Calu3 (cell line): ENCODE measurements around the gene DPP6. TPM values are rescaled to one million over a fixed set of nuclear protein-coding genes. Genes with fewer than 3 reads are reported as not detected.

Source experiments
- BruUV-seq: library from RNA; stranded (reverse); fragments of 400-500 nt; replicated peaks from 2 replicates; lab custom pipeline; 2021; lab: Mats Ljungman, UMichigan
- CTCF ChIA-PET: fragments of 300-600 bp; sonication (Branson Sonifier 250); formaldehyde crosslinking; loops from one replicate; lab custom pipeline; 2022; ENCODE audit warnings: antibody characterized with exemption; lab: Charles Lee
- DNase-seq: peaks from one replicate; pipeline ENCODE4 v3.0.0; 2022
- H3K27ac Mint-ChIP-seq: one replicate; pipeline ENCODE4 v1.8.0; 2022; ENCODE audit warnings: mixed read lengths; ENCODE audit not compliant: unreplicated experiment
- H3K27me3 Mint-ChIP-seq: one replicate; pipeline ENCODE4 v1.8.0; 2022; ENCODE audit warnings: mixed read lengths; ENCODE audit not compliant: unreplicated experiment
- H3K36me3 Mint-ChIP-seq: one replicate; pipeline ENCODE4 v1.8.0; 2022; ENCODE audit warnings: mild to moderate bottlenecking, moderate library complexity, mixed read lengths; ENCODE audit not compliant: insufficient read depth, unreplicated experiment
- H3K4me1 Mint-ChIP-seq: one replicate; pipeline ENCODE4 v1.8.0; 2022; ENCODE audit warnings: mild to moderate bottlenecking, low read depth, mixed read lengths; ENCODE audit not compliant: unreplicated experiment
- H3K4me3 Mint-ChIP-seq: one replicate; pipeline ENCODE4 v1.8.0; 2022; ENCODE audit warnings: mild to moderate bottlenecking, low read depth, moderate library complexity, mixed read lengths; ENCODE audit not compliant: unreplicated experiment
- H3K9me3 Mint-ChIP-seq: one replicate; pipeline ENCODE4 v1.8.0; 2022; ENCODE audit warnings: low read depth, mixed read lengths; ENCODE audit not compliant: unreplicated experiment
- intact Hi-C: fragments of 100-400 bp; cut with micrococcal nuclease; formaldehyde crosslinking; loops from one replicate; pipeline ENCODE4 v1.10.0; 2022; ENCODE audit not compliant: unreplicated experiment
- total RNA-seq: library from RNA; stranded (reverse); gene quantifications from 2 replicates; pipeline ENCODE4 v1.2.3, GENCODE V29; 2022
- TF ChIP-seq, protein P1 (sequence below): fragments of 200-600 bp; IDR thresholded peaks from one replicate; pipeline ENCODE4 v1.8.0; 2022; ENCODE audit warnings: antibody characterized with exemption; ENCODE audit not compliant: unreplicated experiment

DPP6 gene
- total RNA-seq, 1 experiment from 2014 or later, result not detected

DNA sequence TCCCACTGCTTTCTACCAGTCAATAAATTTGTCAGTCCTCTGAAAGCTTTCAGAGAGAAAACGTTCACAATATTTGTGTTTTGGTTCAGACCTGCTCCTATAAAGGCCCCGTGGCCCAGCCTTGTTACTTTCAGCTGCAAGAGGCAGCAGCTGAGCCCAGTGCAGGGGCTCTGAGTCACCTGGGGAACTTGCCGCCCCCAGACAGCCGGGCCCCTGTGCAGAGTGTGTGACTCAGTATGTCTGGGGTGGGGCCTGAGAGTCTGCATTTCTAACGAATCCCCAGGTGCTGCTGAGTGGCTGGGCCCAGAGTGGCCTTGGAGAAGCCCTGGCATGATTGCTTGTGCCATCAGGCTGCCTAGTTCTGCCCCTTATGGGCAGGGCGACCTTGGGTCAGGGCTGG lies 647.2 kb downstream of the DPP6 start:
- intact Hi-C loops, result no loop called here
- H3K36me3 Mint-ChIP-seq, result no peaks in the 10 kb centered on the region
- CTCF ChIA-PET, result no interaction called here
- H3K4me3 Mint-ChIP-seq, result no peak overlapping the region
- no peak for DNase-seq
- peaks cover 20% of the 10 kb centered on the region for H3K9me3 Mint-ChIP-seq
- H3K4me1 Mint-ChIP-seq, result no peaks in the 10 kb centered on the region
- no peak overlapping the region for H3K27ac Mint-ChIP-seq
- no TSS peak for BruUV-seq
- no peaks in the 10 kb centered on the region for H3K27me3 Mint-ChIP-seq
- TF ChIP-seq, protein P1, sequence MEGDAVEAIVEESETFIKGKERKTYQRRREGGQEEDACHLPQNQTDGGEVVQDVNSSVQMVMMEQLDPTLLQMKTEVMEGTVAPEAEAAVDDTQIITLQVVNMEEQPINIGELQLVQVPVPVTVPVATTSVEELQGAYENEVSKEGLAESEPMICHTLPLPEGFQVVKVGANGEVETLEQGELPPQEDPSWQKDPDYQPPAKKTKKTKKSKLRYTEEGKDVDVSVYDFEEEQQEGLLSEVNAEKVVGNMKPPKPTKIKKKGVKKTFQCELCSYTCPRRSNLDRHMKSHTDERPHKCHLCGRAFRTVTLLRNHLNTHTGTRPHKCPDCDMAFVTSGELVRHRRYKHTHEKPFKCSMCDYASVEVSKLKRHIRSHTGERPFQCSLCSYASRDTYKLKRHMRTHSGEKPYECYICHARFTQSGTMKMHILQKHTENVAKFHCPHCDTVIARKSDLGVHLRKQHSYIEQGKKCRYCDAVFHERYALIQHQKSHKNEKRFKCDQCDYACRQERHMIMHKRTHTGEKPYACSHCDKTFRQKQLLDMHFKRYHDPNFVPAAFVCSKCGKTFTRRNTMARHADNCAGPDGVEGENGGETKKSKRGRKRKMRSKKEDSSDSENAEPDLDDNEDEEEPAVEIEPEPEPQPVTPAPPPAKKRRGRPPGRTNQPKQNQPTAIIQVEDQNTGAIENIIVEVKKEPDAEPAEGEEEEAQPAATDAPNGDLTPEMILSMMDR, result no peak

DNA sequence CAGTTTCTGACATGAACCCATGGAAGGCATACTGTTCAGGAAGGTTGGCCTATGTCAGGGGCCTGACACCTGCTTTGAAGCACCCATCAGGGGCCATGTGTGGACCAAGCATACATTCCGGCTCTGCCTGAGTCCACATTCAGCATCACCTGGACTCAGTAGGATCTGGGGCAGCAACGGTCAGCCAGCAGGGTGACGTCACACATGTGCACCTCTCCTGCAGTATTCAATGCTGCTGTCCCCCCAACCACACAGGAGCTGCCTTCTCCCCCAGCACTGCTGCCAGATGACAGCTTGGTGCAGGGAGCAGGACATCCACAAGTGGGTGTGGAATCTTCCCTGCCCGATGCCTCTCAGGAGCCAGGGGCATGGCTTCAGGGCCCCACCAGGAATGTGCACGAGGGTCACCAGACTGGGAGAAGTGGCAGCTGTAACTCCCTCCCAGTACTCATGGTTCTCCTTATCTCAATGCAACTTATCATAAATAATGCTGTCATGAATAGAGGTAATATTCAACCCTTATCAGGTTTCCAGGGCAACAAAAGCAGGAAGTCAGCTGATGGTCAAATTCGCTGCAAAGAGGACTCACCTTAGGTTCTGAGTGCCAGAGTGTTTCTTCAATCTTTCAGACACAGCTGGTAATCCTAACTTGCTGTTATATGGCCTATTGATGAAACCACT lies 657.8 kb downstream of the DPP6 start:
- H3K9me3 Mint-ChIP-seq, result peaks cover 16% of the 10 kb centered on the region
- H3K36me3 Mint-ChIP-seq, result no peaks in the 10 kb centered on the region
- intact Hi-C loops, result no loop called here

DNA sequence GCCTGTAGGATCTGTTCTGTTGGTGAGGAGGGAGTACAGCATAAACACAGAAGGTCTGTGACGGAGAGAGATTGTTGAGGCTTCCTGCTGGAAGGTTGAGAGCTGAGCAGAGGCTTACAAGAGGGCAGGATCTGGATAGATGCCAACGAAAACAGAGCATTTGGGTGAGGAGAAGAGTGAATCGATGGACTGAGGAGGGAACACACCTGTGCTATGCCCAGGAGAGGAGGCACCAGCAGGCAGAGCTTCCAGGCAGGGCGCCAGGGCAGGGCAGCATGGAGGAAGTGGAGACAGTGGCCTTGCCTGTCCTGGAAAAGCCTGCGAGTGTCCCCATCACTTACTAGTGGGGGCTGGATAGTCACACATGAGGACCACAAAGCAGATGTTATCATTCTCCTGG lies 667.8 kb downstream of the DPP6 start:
- no peak for DNase-seq
- Mint-ChIP-seq H3K27ac (no peak overlapping the region), H3K36me3 (no peaks in the 10 kb centered on the region), H3K4me1 (no peaks in the 10 kb centered on the region), H3K27me3 (no peaks in the 10 kb centered on the region), H3K4me3 (no peak overlapping the region), H3K9me3 (peaks cover 23% of the 10 kb centered on the region)
- CTCF ChIA-PET, result no interaction called here
- intact Hi-C loops, result no loop called here
- no TSS peak for BruUV-seq
- TF ChIP-seq, protein P1, result no peak

More for the DNA sequence above, 657.8 kb downstream of the DPP6 start:
- H3K4me1 Mint-ChIP-seq, result no peaks in the 10 kb centered on the region
- CTCF ChIA-PET, result no interaction called here
- H3K27me3 Mint-ChIP-seq, result no peaks in the 10 kb centered on the region
- DNase-seq, result no peak
- BruUV-seq, result no TSS peak
- H3K4me3 Mint-ChIP-seq, result no peak overlapping the region
- no peak overlapping the region for H3K27ac Mint-ChIP-seq
- TF ChIP-seq, protein P1, result no peak

DNA sequence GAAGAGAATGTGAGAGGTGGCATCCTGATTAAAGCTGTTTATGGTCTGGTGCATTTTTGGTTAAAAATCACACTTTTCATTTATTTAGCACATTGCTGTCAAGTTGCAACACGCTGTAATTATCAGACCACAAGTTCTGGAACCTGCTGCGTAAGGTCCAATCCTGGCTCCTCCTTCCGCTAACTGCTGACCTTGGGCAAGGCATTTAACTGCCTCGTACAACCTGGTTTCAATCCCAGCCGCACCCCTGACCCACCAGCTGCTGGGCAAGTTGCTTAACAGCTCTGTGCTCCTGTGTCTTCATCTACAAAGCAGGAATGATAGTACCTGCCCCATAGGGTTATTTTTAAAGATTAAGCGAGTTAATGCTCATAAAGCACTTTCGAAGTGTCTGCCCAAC lies 668.9 kb downstream of the DPP6 start:
- TF ChIP-seq, protein P1, result no peak
- intact Hi-C loops, result no loop called here
- no peak overlapping the region for H3K27ac Mint-ChIP-seq
- no TSS peak for BruUV-seq
- peaks cover 23% of the 10 kb centered on the region for H3K9me3 Mint-ChIP-seq
- DNase-seq, result no peak
- H3K27me3 Mint-ChIP-seq, result no peaks in the 10 kb centered on the region
- CTCF ChIA-PET, result no interaction called here
- H3K4me3 Mint-ChIP-seq, result no peak overlapping the region
- H3K4me1 Mint-ChIP-seq, result no peaks in the 10 kb centered on the region
- H3K36me3 Mint-ChIP-seq, result no peaks in the 10 kb centered on the region
